HG03565 (cell line): Measurements from ENCODE around the gene PRG3.
A peak's percentile ranks its signal among the peaks of the same experiment; 100 is the strongest.

Experiments used
- ATAC-seq: cut with Tn5 transposase; IDR thresholded peaks from one replicate; pipeline ENCODE4 v1.9.1; 2021; ENCODE audit warnings: mild to moderate bottlenecking, moderate library complexity; ENCODE audit not compliant: unreplicated experiment

Gene PRG3, protein sequence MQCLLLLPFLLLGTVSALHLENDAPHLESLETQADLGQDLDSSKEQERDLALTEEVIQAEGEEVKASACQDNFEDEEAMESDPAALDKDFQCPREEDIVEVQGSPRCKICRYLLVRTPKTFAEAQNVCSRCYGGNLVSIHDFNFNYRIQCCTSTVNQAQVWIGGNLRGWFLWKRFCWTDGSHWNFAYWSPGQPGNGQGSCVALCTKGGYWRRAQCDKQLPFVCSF

DNA sequence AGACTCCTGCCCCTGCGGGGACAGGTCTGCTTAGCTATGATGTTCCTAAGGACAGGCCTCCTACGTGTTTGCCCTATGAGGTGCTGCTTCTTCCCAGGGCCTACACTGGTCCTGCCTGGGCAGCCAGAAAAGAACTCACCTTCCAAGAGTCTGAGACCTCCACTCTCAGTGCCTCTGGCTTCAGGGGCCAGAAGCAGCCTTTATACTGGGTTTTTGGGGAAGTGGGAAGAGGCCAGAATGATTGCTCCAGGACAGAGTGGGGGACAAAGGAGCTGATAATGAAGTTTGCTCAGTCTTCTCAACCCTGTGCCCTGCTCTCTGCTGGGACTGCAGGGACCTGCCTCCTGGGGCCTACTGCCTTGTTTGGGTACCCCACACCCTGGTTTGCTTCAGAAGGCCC, at the start of gene PRG3:
PRG3 (minus strand) TSS at position 176 of the 400 bp plus-strand sequence. CDS start 442 bp downstream, outside the sequence.
- ATAC-seq, result no peak

DNA sequence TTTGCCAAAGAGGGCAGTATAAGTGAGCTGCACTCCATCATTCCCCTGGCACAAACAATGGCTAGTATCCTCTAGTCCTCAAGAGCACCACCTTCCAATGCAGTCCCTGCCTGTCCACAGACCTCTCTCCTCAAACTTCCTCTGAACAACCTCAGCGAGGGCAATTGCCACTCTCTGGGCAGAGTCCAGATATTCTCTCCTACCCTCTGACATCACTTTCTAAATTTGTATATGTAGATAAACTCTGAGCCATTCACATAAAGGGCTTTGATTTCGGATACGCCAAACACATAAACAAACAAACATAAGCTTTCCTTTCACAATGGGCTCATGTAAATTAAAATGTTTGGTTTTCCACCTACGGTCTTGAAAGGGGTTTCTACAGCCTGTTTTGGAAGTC, 49.0 kb upstream of the PRG3 start:
- no peak for ATAC-seq

DNA sequence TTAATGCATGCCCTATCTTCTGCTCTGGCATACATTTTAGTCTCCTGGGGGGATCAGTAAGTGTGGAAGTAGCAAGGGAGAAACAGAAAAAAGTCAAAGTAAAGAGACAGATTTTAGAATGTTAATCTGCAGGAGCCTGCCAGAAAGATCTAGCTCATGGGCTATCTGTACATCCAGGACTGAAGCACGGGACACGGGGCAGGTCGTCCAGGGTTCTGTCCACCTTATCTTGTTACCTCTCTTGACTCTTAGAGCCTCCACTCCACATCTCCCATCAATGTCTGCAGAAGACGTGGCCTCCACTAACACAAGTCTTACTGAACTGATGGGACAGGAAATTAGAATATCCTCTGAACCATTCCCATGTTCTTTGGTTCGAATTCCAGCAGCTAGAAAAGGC, 47.7 kb upstream of the PRG3 start:
- ATAC-seq, result no peak

DNA sequence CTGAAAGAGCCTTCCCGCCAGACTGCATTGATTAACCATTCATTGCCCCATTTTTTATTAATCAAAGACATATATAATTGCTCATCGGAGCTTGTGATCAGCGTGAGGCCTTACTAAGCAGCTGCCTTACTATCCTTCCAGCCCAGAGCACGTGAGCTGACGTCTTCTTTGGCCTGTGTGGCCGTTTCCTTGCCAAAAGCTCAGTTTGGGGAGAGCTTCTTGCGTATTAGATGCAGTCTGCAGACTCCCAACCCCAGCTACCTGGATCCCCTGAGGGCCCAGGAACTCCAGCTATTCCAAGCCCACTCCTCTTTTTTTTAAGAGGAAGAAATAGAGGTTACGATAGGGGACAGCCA, 46.8 kb upstream of the PRG3 start:
- ATAC-seq, result no peak

DNA sequence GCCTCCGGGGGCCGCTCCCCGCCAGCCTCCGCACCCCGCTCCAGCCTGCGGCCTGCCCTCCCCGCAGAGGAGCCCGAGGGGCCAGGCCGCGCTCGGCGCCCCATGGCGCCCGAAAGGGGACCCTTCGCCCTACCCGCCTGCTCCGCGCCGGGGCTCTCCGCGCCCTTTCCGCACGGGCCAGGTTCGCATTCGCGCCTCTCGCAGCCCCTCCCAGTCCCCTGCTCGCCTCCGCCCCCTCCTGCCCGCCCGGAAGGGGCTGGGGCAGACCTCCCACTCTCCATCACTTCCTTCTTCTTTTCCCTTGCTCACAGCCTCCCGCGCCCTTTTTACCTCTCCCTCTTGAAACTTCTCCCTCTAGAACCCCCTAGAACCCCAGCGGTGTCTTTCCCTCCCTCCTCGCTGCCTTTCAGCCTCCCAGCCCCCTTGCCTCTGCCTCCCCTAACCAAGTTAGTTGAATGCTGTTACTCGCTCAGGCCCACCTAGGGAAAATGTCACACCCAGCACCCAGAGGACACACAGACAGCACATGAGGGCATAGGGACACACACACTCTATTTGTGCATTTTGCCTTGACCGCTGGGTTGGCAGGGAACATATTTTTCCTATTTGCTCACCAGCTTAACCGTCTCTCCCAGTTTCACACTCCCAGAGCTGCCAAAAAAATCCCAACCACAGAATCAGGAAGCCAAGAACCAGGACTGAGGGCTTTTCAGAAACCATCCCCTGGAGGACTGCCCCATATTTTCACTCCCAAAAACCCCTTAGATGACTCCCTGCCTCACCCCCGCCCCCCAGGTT, 46.2 kb upstream of the PRG3 start, which contains the start of gene SLC43A3:
SLC43A3 (minus strand) TSS at position 193 of the 798 bp plus-strand sequence. CDS start 949 bp downstream, outside the sequence.
- peak; percentile 47 for ATAC-seq

DNA sequence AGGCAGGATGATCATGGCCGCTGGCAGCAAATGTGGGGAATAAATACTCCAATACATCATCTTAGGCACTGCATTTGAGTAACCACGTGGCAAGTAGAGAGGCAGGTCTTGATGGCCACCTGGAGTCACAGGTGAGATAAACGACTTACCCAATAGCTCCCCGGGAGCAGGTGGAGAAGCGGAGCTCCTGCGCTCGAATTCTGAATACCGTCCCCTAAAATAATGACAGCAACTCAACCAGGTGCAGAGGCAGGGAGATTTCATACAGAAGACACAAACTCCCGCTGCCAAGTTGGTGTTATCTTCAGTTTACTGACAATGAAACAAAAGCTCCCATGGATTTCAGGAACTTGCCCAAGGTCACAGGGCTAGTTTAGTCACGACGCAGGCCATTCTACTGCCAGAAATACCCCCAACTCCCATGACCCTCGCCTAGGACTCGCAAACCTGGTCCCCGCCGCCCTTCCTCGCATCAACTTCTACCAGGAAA, 45.5 kb upstream of the PRG3 start:
- ATAC-seq, result no peak

DNA sequence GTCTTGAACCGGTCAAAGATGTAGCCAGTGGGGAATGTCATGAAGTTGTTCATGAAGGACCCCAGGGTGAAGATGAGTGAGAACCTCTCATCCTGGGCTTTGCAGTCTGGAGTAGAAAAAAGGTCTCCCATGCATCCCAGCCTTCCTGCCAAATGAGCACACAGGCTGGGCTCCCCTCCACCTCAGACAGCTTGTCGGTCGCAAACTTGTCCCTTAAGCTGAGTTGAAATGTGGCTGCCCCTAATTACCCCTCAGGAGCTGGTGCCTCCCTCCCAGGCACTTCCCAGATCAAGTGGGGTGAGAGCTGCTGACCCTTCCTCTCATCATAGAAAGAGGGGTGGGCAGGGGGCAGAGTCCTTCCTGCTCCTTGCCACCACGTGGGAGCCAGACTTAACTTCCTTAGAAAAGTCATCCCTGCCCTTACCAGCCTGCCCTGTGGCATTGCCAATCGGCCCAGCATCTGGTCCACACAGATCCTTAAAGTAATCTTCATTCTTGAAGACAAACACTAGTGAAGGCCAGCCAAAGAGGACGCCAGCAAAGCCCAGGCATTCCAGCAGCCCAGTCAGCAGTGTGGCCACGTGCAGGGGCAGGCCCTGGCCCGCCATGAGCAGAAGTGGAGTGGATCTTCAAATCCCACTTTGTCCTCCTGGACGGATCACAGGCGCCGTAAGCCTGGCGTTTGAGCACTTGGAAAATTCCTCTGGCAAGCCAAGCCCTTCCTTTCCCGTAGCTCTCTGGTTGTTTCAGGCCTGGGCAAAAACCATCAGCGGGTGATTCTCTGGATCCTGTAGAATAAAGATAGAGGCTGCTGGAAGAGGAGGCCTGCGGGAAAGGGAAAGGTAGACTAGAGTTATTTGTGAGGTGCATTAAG, 44.9 kb upstream of the PRG3 start:
- no peak for ATAC-seq

DNA sequence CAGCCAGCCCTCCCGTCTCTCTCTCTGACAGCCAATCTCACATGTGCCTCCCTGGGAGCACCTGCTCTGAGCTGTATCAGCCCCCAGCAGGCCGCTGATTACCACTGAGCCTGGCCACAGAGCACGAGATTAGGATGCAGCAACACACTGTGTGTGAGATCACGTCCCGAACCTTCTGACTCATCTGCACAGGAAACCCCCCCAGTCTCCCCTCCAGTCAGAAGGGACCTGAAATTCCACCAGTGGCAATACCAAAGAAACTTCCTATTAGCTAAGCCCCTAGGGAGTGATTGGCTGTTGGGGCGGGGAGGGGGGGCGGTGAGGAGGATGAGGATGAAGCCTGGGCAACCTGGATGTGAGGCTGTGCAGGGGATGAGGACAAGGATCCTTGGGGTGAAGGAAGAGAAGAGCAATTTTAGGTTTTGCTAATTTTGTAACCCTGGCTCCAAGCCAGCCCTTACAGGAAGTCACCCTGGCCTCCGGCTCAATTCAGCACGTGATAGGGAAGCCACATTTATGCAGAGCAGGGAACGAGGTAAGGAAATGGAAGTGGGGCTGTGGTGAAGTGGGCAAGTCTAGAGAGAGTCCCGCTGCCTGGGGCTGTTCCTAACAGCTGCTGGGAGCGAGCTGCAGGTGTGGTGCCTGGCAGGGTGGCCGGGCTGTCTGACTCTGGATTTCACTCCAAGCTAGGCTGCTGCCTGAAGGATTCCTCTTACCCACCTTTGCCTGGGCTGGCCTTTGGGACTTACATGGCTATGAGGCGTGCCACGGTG, 44.0 kb upstream of the PRG3 start:
- ATAC-seq, result peak; percentile 93

DNA sequence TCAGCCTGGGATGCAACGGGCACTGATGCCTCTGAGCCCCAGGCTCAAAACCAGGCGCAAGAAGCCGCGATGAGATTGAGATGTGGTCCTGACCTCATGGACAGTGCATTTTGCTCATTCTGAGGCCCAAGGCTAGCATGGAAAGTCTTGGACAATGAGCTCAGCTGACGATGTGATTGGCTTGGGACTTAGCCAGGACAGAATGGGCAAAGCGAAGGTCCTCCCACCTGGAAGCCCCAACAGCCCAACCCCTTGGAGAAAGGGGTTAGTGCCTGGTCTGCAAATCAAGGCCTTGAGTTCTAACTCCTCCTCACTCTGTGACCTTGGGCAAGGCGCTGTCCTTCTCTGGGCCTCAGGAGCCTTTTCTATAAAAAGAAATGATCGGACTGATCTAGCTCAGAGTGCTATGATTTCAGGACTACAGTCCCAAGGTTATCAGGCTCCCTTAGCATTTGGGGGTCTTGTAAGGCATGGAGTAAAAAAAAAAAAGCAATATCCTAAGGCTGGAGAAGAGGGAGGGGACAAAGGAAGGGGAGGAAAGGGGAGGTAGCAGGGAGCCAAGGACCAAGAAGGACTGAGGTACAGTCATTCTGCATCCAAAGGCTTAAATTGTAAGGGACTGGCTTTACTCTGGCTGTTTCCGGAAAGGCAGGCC, 43.3 kb upstream of the PRG3 start:
- no peak for ATAC-seq

DNA sequence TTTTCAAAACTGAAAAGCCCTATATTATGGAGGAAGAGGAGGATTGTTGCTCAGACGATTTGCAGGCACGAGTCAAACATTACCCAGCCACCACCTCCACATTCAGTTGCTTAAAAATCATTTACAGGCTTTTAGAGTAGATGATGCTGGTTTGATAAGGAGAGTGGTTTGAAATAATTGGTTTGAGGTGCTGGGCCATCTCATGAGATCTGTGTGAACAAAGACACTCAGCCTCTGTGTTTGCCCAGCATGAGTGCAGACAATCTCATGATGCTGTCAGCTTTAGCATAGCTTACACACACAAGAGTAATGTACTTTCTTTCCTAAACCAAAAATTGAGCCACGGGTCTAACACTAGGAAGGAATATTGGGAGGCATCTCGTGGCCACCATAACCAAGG, 41.7 kb upstream of the PRG3 start:
- no peak for ATAC-seq

DNA sequence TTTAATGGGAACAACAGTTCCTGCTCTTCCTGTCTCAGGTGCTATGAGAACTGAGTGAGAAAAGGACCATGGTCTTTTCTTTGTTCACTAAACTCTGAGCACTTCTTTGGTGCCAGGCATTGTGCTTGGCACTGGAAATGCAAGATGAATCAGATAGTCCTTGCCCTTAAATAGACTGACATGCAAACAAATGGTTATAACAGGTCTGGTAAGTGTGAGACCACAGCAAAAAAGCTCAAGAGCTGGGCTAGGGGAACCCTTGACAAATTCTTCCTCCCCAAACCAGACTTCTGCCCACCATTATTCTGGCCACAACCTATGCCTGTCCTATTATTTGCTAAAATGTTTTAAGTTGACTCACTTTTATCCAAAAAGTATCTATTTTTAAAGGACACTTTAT, 40.9 kb upstream of the PRG3 start:
- ATAC-seq, result no peak

DNA sequence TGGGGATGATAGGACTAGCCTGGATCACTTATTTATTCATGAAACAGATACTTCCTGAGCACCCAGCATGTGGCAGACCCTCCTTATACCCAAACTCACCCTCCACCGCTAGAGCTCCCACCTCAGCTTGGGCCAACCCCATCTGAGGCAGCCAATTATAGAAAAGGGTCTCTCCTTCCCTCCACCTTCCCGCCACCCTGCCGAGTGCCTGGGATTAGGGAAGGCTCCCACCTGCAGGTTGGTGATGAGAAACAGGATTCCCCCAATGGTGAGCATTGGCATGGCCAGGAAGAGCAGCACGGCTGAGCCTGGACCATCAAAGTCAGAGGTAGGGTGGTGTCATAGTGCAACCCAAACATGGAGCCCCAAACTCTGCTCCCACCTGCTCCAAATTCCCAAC, 40.1 kb upstream of the PRG3 start:
- no peak for ATAC-seq

DNA sequence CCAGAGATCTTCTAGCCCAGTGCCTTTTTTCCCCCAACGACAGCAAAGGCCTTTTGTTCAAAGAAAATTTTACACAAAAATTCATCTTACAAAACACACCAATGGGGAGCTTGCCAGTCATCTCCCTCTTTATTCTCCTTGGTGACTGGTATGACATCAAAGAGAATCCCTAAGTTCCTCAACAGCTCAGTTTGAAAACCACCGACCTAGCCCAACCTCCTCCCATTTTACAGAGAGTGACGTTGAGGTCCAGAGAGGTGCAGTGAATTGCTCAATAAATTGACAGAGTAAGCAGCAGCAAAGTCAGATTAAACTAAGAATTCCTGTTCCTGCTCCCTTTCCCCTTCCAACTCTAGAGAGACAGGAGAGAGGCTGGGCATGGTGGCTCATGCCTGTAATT, 38.2 kb upstream of the PRG3 start:
- ATAC-seq, result no peak

DNA sequence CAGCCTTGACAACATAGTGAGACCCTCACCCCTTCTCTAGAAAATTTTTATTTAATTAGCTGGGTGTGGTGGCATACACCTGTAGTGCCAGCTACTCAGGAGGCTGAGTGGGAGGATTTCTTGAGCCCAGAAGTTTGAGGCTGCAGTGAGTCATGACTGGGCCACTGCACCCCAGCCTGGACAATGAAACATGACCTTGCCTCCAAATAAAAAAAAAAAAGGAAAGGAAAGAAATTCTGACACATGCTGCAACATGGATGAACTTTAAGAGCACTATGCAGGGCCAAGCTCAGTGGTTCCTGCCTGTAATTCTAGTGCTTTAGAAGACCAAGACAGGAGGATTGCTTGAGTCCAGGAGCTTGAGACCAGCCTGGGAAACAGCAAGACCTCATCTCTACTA, 37.2 kb upstream of the PRG3 start:
- ATAC-seq, result no peak

DNA sequence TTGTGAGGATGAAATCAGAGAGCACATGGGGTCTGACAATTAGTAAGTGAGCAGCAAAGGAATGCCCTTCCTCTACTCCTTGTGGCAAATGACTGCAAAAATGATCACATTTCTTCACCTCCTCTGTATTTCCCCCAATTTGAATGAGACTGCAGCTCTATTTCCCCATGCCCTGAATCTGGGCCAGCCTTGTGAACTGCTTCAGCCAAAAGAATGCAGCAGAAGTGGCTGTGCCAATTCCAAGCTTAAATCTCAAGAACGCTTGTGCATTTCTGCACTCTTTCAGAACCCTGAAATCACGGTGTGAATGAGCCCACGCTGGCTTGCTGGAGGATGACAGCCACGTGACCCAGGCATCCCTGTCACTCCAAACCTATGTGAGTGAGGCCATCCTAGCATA, 36.1 kb upstream of the PRG3 start:
- ATAC-seq, result no peak

DNA sequence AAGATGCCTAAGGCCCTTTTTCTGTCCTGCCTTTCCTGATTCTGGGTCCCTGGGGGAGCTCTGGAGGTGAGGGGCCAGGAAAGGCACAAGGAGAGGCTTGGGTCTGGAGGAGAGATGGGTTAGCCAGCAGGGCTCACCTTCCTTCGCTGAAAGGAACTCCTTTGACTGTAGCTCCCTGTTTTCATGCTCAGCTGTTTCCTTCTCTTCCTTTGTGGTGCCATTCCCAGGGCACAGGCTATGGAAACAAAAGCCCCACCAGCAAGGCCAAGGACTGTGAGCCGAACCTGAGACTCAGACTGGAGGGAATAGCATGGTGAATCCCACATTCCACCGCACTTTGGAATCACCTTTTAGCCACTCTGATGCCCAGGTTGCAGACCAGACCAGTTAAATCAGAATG, 35.5 kb upstream of the PRG3 start:
- ATAC-seq, result no peak

DNA sequence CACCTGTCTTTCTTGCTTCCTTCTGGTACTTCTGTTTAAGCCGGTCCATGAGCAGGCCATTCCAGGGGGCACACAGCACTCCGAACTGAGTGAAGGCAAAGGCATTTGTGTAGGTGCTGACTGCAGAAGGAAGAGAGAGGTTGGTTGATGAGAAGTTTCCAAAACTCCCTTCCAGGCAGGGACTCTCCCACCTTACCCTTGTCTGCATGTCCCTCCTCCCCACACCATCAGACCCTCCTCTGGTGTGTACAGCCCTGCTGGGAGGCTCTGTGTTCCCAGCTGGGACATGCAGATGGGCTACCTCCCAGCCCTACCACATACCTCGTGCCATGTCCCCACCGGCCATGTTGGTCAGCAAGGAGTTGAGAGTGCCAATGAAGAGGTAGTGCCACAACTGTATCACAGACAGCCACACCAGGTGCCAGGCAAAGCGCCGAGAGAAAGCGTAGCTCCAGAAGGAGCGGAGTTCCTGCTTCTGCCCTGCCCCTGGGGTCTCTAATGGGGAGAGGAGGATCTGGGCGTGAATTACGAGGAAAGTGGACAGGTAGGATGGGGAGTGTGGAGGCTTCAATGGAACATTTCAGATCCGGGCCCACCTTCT, 33.8 kb upstream of the PRG3 start:
- no peak for ATAC-seq

DNA sequence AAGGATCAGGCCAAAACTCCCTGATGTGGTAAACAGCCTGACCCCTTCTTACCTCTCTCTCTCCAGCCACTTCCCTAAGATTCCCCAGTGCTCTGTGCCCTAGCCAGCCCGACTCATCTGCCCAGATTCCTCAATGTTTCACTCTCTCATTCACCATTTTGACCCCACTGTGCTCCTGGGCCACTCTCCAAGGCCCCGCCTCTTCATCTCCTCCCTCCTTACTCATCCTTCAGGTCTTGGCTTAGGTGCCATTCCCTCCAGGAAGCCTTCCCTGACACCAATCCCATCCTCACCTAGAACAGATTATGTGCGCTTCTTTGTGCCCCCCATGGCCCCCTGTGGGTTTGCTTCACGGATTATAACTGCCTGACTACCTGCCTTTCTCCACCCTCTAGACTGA, 32.7 kb upstream of the PRG3 start:
- no peak for ATAC-seq

DNA sequence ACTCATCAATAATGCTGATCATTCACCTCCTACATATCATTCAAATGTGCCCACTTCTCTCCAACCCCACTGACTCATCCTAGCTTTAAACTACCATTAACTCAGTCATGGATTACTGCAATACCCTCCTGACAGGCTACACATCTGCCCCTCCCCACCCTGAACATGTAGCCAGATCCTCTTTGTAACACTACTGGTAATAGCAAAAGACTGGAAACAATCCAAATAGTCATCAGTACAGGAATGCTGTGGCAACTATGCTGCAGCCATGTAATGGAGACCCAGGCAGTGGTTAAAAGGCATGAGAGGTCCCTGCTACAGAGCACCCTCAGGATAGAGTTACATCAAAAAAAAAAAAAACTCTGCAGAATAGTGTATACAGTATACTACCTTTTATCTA, 29.3 kb upstream of the PRG3 start:
- no peak for ATAC-seq
